Activated CD8-positive, alpha-beta memory T cell treated with anti-CD3 and anti-CD28 coated beads, Interleukin-2, amount 10 ng/mL, durations not matched to agents 7 days and 5 days (primary cell): Measurements from ENCODE around the gene AHRR. TPM values are rescaled to one million over a fixed set of nuclear protein-coding genes. Genes with fewer than 3 reads are reported as not detected.
"Not testable (repeated sequence)": the region's sequence is repeated elsewhere in the genome, so short reads cannot be mapped to it uniquely, and the experiment has no call there.

Experiments
- ATAC-seq: fragments of 150-1000 bp; cut with Tn5 transposase; one replicate; pipeline ENCODE4 v1.10.0; 2021; ENCODE audit warnings: moderate library complexity
- CTCF ChIA-PET: fragments of 350-600 bp; sonication (Branson Sonifier 250); formaldehyde crosslinking; loops from one replicate; lab custom pipeline; 2021; ENCODE audit warnings: antibody characterized with exemption; lab: Charles Lee
- DNase-seq: peaks from one replicate; pipeline ENCODE4 v3.0.0-alpha.2; 2020
- H3K27ac Mint-ChIP-seq: one replicate; pipeline ENCODE4 v1.8.0; 2021; ENCODE audit warnings: mild to moderate bottlenecking, mixed read lengths
- H3K27me3 Mint-ChIP-seq: one replicate; pipeline ENCODE4 v1.8.0; 2021; ENCODE audit warnings: mixed read lengths
- H3K36me3 Mint-ChIP-seq: one replicate; pipeline ENCODE4 v1.8.0; 2021; ENCODE audit warnings: mild to moderate bottlenecking, mixed read lengths
- H3K4me1 Mint-ChIP-seq: one replicate; pipeline ENCODE4 v1.8.0; 2021; ENCODE audit warnings: mixed read lengths
- H3K4me3 Mint-ChIP-seq: one replicate; pipeline ENCODE4 v1.8.0; 2021; ENCODE audit warnings: mild to moderate bottlenecking, moderate library complexity, mixed read lengths
- H3K9me3 Mint-ChIP-seq: one replicate; pipeline ENCODE4 v1.8.0; 2022; ENCODE audit warnings: low read depth, mixed read lengths
- total RNA-seq, 2 experiments: library from RNA; stranded (reverse); gene quantifications; one replicate each; pipeline ENCODE4 v1.2.3, GENCODE V29; 2021

AHRR gene
- total RNA-seq, 2 experiments from 2014 or later: 56.8 to 64.0 TPM

GRCh38 chr5:377326-377981, 55.9 kb downstream of the AHRR start:
- Mint-ChIP-seq H3K4me3 (no peak overlapping the region), H3K4me1 (peaks cover 81% of the 10 kb centered on the region), H3K9me3 (peaks cover 8% of the 10 kb centered on the region), H3K27ac (peak overlapping the region; percentile 96), H3K36me3 (peaks cover 46% of the 10 kb centered on the region), H3K27me3 (no peaks in the 10 kb centered on the region)
- DNase-seq (peak; percentile 40), ATAC-seq (no peak)
- CTCF ChIA-PET: interaction anchor here (1.8 to 4.1 kb wide), 3 partner anchors 8 to 20 kb away, joined by 4 to 21 read pairs (median 18); no protein-coding TSS in a partner anchor

DNA sequence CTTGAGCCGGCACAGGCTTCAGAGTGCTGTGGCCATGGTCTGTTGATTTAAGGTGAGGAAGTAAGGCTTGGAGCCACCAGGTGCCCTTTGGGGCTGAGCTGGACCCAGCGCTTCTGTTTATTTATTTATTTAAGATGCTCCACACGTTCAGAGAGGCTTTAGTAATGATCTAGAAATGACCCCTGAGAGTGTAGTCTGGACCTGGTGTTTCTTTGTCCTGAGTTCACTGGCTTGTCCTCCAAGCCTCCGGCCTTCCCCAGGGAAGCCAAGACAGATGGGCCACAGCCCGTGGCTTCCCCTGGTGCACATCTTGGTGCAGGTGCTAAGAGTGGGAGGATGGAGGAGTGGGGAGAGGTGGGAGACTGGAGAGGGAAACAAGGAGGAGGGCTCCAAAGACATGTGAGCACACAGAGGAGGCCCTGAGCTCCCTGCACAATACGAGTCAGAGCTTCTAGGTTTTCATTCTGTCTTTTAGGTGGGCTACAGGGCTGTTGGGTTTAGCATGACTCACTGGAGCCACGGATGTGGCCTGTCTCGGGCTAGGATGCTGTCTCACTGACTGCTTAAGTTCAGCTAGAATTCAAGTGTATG, 56.9 kb downstream of the AHRR start:
- ATAC-seq (peak; percentile 89), DNase-seq (peak; percentile 89)
- Mint-ChIP-seq H3K27me3 (no peaks in the 10 kb centered on the region), H3K4me3 (peak overlapping the region; percentile 65), H3K4me1 (peaks cover 76% of the 10 kb centered on the region), H3K36me3 (peaks cover 52% of the 10 kb centered on the region), H3K27ac (peak overlapping the region; percentile 96), H3K9me3 (peaks cover 10% of the 10 kb centered on the region)
- CTCF ChIA-PET: interaction anchor here (0.6 to 4.1 kb wide), 8 partner anchors 9 to 50 kb away, joined by 3 to 21 read pairs (median 4); no protein-coding TSS in a partner anchor

DNA sequence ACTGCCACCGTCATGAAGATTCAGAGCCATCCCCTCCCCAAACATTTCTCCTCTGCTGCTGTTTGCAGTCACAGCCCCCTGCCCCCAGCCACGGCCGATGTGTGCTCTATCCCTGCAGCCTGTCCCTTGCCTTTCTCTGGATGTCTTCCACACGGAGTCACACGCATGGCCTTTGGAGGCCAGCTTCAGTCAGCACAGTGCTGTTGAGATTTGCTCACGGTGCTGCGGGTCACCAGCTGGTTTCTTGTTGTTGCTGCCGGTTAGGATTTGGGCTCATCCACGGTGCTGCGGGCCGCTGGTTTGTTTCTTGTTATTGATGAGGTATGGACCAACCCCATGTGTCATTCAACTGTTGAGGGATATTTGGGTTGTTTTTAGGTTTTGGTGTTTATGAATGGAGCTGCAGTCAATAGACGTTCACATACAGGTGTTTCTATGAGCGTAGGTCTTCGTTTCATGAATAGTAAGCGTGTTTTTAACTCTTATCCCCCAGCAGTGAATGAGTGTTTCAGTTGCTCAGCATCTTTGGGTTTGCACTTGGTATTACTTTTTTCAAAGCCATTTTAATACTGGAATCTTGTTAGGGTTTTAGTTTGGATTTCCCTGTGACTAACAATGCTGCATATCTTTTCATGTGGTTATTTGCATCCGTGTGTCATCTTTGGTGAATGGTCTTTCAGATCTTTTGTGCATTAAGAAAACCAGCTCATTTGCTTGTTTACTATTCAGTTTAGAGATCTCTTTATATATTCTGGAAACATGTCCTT, 57.6 kb downstream of the AHRR start:
- CTCF ChIA-PET: interaction anchor here (0.6 to 4.1 kb wide), 9 partner anchors 10 to 49 kb away, joined by 3 to 21 read pairs (median 3); no protein-coding TSS in a partner anchor
- Mint-ChIP-seq H3K36me3 (peaks cover 60% of the 10 kb centered on the region), H3K4me3 (peak overlapping the region; percentile 65)

DNA sequence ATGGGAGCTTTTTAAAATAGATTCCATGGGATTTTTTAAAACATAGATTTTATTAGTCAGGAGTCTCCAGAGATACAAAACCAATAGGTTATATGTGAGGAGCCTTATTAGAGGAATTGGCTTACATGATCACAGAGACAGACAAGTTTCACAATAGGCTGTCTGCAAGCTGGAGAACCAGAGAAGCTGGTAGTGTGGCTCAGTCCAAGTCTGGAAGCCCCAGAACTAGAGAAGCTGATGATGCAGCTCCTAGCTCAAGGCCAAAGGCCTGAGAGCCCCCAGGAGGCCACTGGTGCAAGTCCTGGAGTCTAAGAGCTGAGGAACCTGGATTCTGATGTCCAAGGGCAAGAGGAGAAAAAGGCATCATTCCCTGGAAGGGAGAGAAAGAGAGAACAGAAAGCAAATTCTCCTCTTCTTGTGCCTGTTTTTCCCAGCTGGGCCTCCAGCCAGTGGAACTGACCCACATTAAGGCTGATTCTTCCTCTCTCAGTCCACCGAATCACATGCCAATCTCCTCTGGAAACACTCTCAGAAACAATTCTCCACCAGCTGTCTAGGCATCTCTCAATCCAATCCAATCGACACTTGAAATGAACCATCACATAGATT, 59.3 kb downstream of the AHRR start:
- CTCF ChIA-PET: interaction anchor here (0.8 to 4.1 kb wide), 8 partner anchors 9 to 66 kb away, joined by 3 to 21 read pairs (median 3); no protein-coding TSS in a partner anchor
- no peak for ATAC-seq
- H3K27me3 Mint-ChIP-seq: no peaks in the 10 kb centered on the region
- H3K27ac Mint-ChIP-seq: peak overlapping the region; percentile 96
- peak; percentile 28 for DNase-seq
- H3K4me1 Mint-ChIP-seq: peaks cover 62% of the 10 kb centered on the region
- no peak overlapping the region for H3K4me3 Mint-ChIP-seq
- peaks cover 15% of the 10 kb centered on the region for H3K9me3 Mint-ChIP-seq
- H3K36me3 Mint-ChIP-seq: peaks cover 76% of the 10 kb centered on the region

More for the DNA sequence above, 57.6 kb downstream of the AHRR start:
- Mint-ChIP-seq H3K27me3 (no peaks in the 10 kb centered on the region), H3K27ac (peak overlapping the region; percentile 96), H3K4me1 (peaks cover 75% of the 10 kb centered on the region), H3K9me3 (peaks cover 10% of the 10 kb centered on the region)
- DNase-seq (peak; percentile 49), ATAC-seq (peak; percentile 20)

GRCh38 chr5:383066-383465, 61.6 kb downstream of the AHRR start:
- Mint-ChIP-seq H3K9me3 (peaks cover 19% of the 10 kb centered on the region), H3K4me1 (peaks cover 44% of the 10 kb centered on the region), H3K4me3 (no peak overlapping the region), H3K27ac (no peak overlapping the region), H3K36me3 (peaks cover 82% of the 10 kb centered on the region), H3K27me3 (no peaks in the 10 kb centered on the region)
- ATAC-seq (no peak), DNase-seq (no peak)
- CTCF ChIA-PET: interaction anchor here (0.8 to 1.1 kb wide), 3 partner anchors 15 to 37 kb away, joined by 3 read pairs; no protein-coding TSS in a partner anchor

DNA sequence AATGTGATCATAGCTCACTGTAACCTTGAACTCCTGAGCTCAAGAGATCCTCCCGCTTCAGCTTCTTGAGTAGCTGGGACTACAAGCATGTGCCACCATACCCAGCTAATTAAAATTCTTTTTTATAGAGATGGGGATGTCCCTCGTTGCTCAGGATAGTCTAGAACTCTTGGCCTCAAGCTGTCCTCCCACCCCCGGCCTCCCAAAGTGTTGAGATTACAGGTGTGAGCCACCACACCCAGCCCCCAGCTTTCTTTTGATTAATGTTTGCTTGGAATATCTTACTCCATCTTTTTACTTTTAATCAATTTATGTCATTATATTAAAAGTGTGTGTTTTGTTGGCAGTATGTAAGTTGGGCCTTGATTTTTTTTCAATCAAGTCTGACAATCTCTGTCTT, 62.1 kb downstream of the AHRR start:
- CTCF ChIA-PET: interaction anchor here (0.8 to 1.1 kb wide), 2 partner anchors 17 to 37 kb away, joined by 3 read pairs; no protein-coding TSS in a partner anchor
- Mint-ChIP-seq H3K9me3 (peaks cover 19% of the 10 kb centered on the region), H3K4me1 (peaks cover 40% of the 10 kb centered on the region)

GRCh38 chr5:384576-384975, 63.1 kb downstream of the AHRR start:
- DNase-seq, H3K27me3 Mint-ChIP-seq, ATAC-seq, H3K27ac Mint-ChIP-seq, H3K4me3 Mint-ChIP-seq: not testable (repeated sequence)
- H3K36me3 Mint-ChIP-seq: peaks cover 75% of the 10 kb centered on the region
- peaks cover 19% of the 10 kb centered on the region for H3K9me3 Mint-ChIP-seq
- CTCF ChIA-PET: interaction anchor here (1.1 kb wide), 1 partner anchor 11 kb away, joined by 3 read pairs; no protein-coding TSS in a partner anchor
- peaks cover 33% of the 10 kb centered on the region for H3K4me1 Mint-ChIP-seq

More for the DNA sequence above, 62.1 kb downstream of the AHRR start:
- Mint-ChIP-seq H3K27me3 (no peaks in the 10 kb centered on the region), H3K4me3 (no peak overlapping the region), H3K36me3 (peaks cover 81% of the 10 kb centered on the region), H3K27ac (no peak overlapping the region)
- DNase-seq (no peak), ATAC-seq (no peak)

- Mint-ChIP-seq H3K4me1 (peaks cover 35% of the 10 kb centered on the region), H3K4me3 (no peak overlapping the region), H3K27ac (no peak overlapping the region), H3K9me3 (peaks cover 19% of the 10 kb centered on the region), H3K27me3 (no peaks in the 10 kb centered on the region), H3K36me3 (peaks cover 79% of the 10 kb centered on the region)
- CTCF ChIA-PET: interaction anchor here (1.1 to 1.3 kb wide), 2 partner anchors 10 to 64 kb away, joined by 3 read pairs; partner anchors contain the start of gene AHRR
- ATAC-seq: no peak
- DNase-seq: no peak
Measured at GRCh38 chr5:385321-385720, 63.8 kb downstream of the AHRR start.

- H3K4me1 Mint-ChIP-seq: peaks cover 35% of the 10 kb centered on the region
- H3K9me3 Mint-ChIP-seq: peaks cover 18% of the 10 kb centered on the region
- DNase-seq (no peak), ATAC-seq (no peak)
- H3K27ac Mint-ChIP-seq: no peak overlapping the region
- CTCF ChIA-PET: interaction anchor here (1.3 kb wide), 1 partner anchor 66 kb away, joined by 3 read pairs; the partner anchor contains the start of gene AHRR
- H3K36me3 Mint-ChIP-seq: peaks cover 70% of the 10 kb centered on the region
- no peaks in the 10 kb centered on the region for H3K27me3 Mint-ChIP-seq
- H3K4me3 Mint-ChIP-seq: no peak overlapping the region
Measured at GRCh38 chr5:386432-387341, 65.2 kb downstream of the AHRR start.

GRCh38 chr5:387491-388265, 66.2 kb downstream of the AHRR start:
- Mint-ChIP-seq H3K27me3 (no peaks in the 10 kb centered on the region), H3K27ac (no peak overlapping the region), H3K4me3 (no peak overlapping the region), H3K36me3 (peaks cover 62% of the 10 kb centered on the region), H3K9me3 (peaks cover 9% of the 10 kb centered on the region), H3K4me1 (peaks cover 32% of the 10 kb centered on the region)
- CTCF ChIA-PET: no interaction called here
- ATAC-seq (no peak), DNase-seq (peak; percentile 37)
